Neutrophil (primary cell): ENCODE results near the gene CLIC5.

Source experiments
- H3K27ac ChIP-seq: fragments of 200-600 bp; sonication (generic); 2 replicates; pipeline ENCODE4 v1.5.1; 2016; ENCODE audit warnings: mild to moderate bottlenecking, moderate library complexity
- H3K27me3 ChIP-seq: fragments of 200-600 bp; sonication (generic); 2 replicates; pipeline ENCODE4 v1.6.0; 2016; ENCODE audit warnings: mild to moderate bottlenecking
- H3K36me3 ChIP-seq: fragments of 200-600 bp; sonication (generic); 2 replicates; pipeline ENCODE4 v1.5.1; 2017
- H3K4me1 ChIP-seq, 2 experiments: fragments of 200-600 bp in 1 of 2; sonication (generic) in 1 of 2; 1 replicate in 1 of 2; 2 replicates in 1 of 2; pipeline versions ENCODE4 v1.5.1 to v1.6.1; 2013 to 2016; ENCODE audit warnings: low read depth in 1 of 2, low read length in 1 of 2, mild to moderate bottlenecking in 1 of 2, moderate library complexity in 1 of 2; ENCODE audit not compliant: control insufficient read depth in 1 of 2, insufficient read depth in 1 of 2
- H3K4me3 ChIP-seq, 2 experiments: fragments of 200-600 bp in 1 of 2; sonication (generic) in 1 of 2; 1 replicate in 1 of 2; 2 replicates in 1 of 2; pipeline ENCODE4 v1.5.1; 2013 to 2016; ENCODE audit warnings: low read depth in 1 of 2, low read length in 1 of 2, mild to moderate bottlenecking in 1 of 2, moderate library complexity in 1 of 2
- H3K9me3 ChIP-seq: fragments of 200-600 bp; sonication (generic); 2 replicates; pipeline ENCODE4 v1.5.1; 2016
- CTCF ChIP-seq: fragments of 200-600 bp; sonication (generic); IDR thresholded peaks from 2 replicates; pipeline ENCODE4 v1.5.1; 2016; ENCODE audit warnings: antibody characterized with exemption

The CLIC5 gene

GRCh38 chr6:45951321-45952167 is 64.1 kb downstream of the CLIC5 start:
- Histone ChIP-seq H3K4me3 (no peak overlapping the region), H3K36me3 (no peaks in the 10 kb centered on the region), H3K27me3 (peaks cover 6% of the 10 kb centered on the region)

GRCh38 chr6:45949256-45949655 is 66.4 kb downstream of the CLIC5 start:
- Histone ChIP-seq H3K4me1 (no peaks in the 10 kb centered on the region), H3K4me3 (no peak overlapping the region), H3K27me3 (peaks cover 6% of the 10 kb centered on the region), H3K27ac (no peak overlapping the region), H3K9me3 (no peaks in the 10 kb centered on the region), H3K36me3 (no peaks in the 10 kb centered on the region)
- no peak for TF ChIP-seq CTCF

More at GRCh38 chr6:45951321-45952167, 64.1 kb downstream of the CLIC5 start:
- H3K4me1 ChIP-seq: no peaks in the 10 kb centered on the region
- no peak overlapping the region for H3K27ac ChIP-seq
- TF ChIP-seq CTCF: no peak
- no peaks in the 10 kb centered on the region for H3K9me3 ChIP-seq

GRCh38 chr6:45947807-45948206 is 67.9 kb downstream of the CLIC5 start:
- Histone ChIP-seq H3K36me3 (no peaks in the 10 kb centered on the region), H3K9me3 (no peaks in the 10 kb centered on the region), H3K27ac (no peak overlapping the region), H3K4me3 (no peak overlapping the region), H3K27me3 (peaks cover 6% of the 10 kb centered on the region), H3K4me1 (no peaks in the 10 kb centered on the region)
- TF ChIP-seq CTCF: no peak

- no peaks in the 10 kb centered on the region for H3K4me1 ChIP-seq
- no peaks in the 10 kb centered on the region for H3K36me3 ChIP-seq
- H3K4me3 ChIP-seq: no peak overlapping the region
- TF ChIP-seq CTCF: no peak
- H3K9me3 ChIP-seq: no peaks in the 10 kb centered on the region
- no peak overlapping the region for H3K27ac ChIP-seq
- peaks cover 6% of the 10 kb centered on the region for H3K27me3 ChIP-seq
These were observed 68.8 kb downstream of the CLIC5 start for GRCh38 chr6:45946887-45947286.

- Histone ChIP-seq H3K27ac (no peak overlapping the region), H3K36me3 (no peaks in the 10 kb centered on the region)
- no peak for TF ChIP-seq CTCF
These were observed 69.3 kb downstream of the CLIC5 start for GRCh38 chr6:45946352-45946751.

More at GRCh38 chr6:45946352-45946751, 69.3 kb downstream of the CLIC5 start:
- Histone ChIP-seq H3K9me3 (no peaks in the 10 kb centered on the region), H3K27me3 (peaks cover 6% of the 10 kb centered on the region), H3K4me3 (no peak overlapping the region), H3K4me1 (no peaks in the 10 kb centered on the region)
